ENCODE measurements around the gene HSP90AA1. TPM values are rescaled to one million over a fixed set of nuclear protein-coding genes. Genes with fewer than 3 reads are reported as not detected.
A peak's percentile ranks its signal among the peaks of the same experiment; 100 is the strongest.
"Not testable (repeated sequence)": the region's sequence is repeated elsewhere in the genome, so short reads cannot be mapped to it uniquely, and the experiment has no call there.

The HSP90AA1 gene
- total RNA-seq, 2 experiments from 2014 or later, result 466 to 472 TPM

GRCh38 chr14:102078831-102079699 is 7.8 kb downstream of the HSP90AA1 start:
- peaks cover 37% of the 10 kb centered on the region for H3K4me1 Mint-ChIP-seq
- CTCF ChIA-PET, result interaction anchor here (0.9 kb wide), 1 partner anchor 18 kb away, joined by 3 read pairs; no protein-coding TSS in a partner anchor
- DNase-seq, result no peak
- H3K27ac Mint-ChIP-seq, result no peak overlapping the region
- peaks cover 66% of the 10 kb centered on the region for H3K36me3 Mint-ChIP-seq (ENCODE audit: low read depth)
- no peak overlapping the region for H3K4me3 Mint-ChIP-seq
- no peaks in the 10 kb centered on the region for H3K9me3 Mint-ChIP-seq
- POLR2A ChIA-PET, result interaction anchor here (2.3 kb wide), 1 partner anchor 9 kb away, joined by 6 read pairs; no protein-coding TSS in a partner anchor
- no peaks in the 10 kb centered on the region for H3K27me3 Mint-ChIP-seq

DNA sequence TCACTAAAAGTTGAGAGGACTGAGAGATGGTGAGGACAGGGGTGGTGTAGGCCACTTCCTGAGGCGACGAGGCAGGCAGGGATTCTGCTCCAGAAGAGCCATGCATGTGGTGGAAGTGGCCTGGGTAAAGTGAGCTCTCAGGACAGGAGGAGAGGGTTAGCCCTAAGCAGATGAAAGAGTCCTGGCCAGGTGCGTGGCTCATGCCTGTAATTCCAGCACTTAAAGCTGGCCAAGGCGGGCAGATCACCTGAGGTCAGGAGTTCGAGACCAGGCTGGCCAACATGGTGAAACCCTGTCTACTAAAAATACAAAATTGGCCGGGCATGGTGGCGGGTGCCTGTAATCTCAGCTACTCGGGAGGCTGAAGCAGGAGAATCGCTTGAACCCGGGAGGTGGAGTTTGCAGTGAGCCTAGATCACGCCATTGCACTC is 8.5 kb downstream of the HSP90AA1 start:
- POLR2A ChIA-PET, result interaction anchor here (2.3 kb wide), 1 partner anchor 10 kb away, joined by 6 read pairs; no protein-coding TSS in a partner anchor

DNA sequence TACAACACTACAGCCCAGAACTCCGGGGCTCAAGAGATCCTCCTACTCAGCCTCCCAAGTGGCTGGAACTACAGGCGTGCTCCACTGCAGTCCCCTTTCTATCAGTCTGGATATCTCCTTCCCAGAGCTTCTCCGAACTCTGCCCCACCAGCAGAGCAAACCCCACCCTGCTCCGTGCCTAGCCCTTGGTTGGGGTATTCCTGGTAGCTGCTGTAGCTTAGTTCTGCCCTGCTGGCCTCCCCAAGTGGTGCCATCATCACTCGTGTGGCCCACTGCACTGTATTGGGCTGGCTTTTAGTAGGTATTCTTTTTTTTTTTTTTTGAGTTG is 9.5 kb downstream of the HSP90AA1 start:
- Mint-ChIP-seq H3K4me1 (peaks cover 22% of the 10 kb centered on the region), H3K27ac (no peak overlapping the region), H3K36me3 (ENCODE audit: low read depth) (peaks cover 49% of the 10 kb centered on the region), H3K9me3 (no peaks in the 10 kb centered on the region), H3K4me3 (no peak overlapping the region), H3K27me3 (no peaks in the 10 kb centered on the region)
- POLR2A ChIA-PET, result interaction anchor here (0.6 kb wide), 1 partner anchor 431 kb away, joined by 3 read pairs; no protein-coding TSS in a partner anchor
- CTCF ChIA-PET, result interaction anchor here (1.3 kb wide), 1 partner anchor 11 kb away, joined by 3 read pairs; no protein-coding TSS in a partner anchor
- DNase-seq, result no peak

More for the DNA sequence above, 8.5 kb downstream of the HSP90AA1 start:
- H3K4me3 Mint-ChIP-seq, H3K9me3 Mint-ChIP-seq, DNase-seq, H3K27me3 Mint-ChIP-seq: not testable (repeated sequence)
- peak overlapping the region; percentile 60 for H3K27ac Mint-ChIP-seq
- peaks cover 60% of the 10 kb centered on the region for H3K36me3 Mint-ChIP-seq (ENCODE audit: low read depth)
- H3K4me1 Mint-ChIP-seq, result peaks cover 31% of the 10 kb centered on the region
- CTCF ChIA-PET, result interaction anchor here (0.9 kb wide), 1 partner anchor 18 kb away, joined by 3 read pairs; no protein-coding TSS in a partner anchor

DNA sequence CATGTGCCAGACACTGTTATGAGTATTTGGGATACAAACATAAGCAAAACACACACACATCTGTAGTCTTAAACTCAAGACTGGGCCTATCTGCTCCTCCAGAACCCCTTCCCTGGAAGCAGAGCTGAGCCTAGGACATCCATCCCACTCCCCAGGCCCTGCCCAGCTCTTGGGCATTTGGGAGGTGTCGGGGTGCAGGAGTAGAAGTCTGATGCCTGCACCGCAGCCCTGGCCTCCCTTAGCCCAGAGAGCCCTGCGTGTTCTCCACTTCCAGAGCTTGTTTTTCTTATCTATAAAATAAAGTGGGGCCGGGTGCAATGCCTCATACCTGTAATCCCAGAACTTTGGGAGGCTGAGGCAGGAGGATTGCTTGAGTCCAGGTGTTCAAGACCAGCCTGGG is 11.7 kb downstream of the HSP90AA1 start:
- ChIA-PET CTCF (interaction anchor here (0.7 kb wide), 1 partner anchor 21 kb away, joined by 4 read pairs; no protein-coding TSS in a partner anchor), POLR2A (interaction anchor here (1.2 to 2.6 kb wide), 2 partner anchors 10 to 13 kb away, joined by 3 to 11 read pairs; no protein-coding TSS in a partner anchor)
- peaks cover 27% of the 10 kb centered on the region for H3K36me3 Mint-ChIP-seq (ENCODE audit: low read depth)
- H3K27ac Mint-ChIP-seq, result no peak overlapping the region
- peaks cover 3% of the 10 kb centered on the region for H3K4me1 Mint-ChIP-seq
- H3K9me3 Mint-ChIP-seq, result no peaks in the 10 kb centered on the region
- no peak for DNase-seq
- no peaks in the 10 kb centered on the region for H3K27me3 Mint-ChIP-seq
- no peak overlapping the region for H3K4me3 Mint-ChIP-seq

DNA sequence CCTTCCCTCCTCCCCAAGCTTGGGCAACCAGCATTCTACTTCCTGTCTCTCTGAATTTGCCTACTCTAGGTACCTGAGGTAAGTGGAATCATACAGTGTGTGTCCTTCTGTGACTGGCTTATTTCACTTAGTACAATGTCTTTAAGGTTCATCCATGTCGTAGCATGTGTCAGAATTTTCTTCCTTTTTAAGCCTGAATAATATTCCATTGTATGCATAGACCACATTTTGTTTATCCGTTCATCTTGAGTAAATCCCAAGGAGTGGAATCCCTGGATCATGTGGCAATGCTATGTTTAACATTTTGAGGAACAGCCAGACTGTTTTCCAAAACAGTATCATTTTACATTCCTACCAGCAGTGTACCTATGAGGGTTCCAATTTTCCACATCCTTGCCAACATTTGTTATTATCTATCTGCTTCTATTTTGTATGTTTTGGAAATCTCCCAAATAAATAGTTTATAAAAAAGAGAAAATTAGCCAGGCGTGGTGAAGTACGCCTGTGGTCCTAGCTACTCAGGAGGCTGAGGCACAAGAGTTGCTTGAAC is 12.4 kb downstream of the HSP90AA1 start:
- H3K27ac Mint-ChIP-seq, result no peak overlapping the region

DNA sequence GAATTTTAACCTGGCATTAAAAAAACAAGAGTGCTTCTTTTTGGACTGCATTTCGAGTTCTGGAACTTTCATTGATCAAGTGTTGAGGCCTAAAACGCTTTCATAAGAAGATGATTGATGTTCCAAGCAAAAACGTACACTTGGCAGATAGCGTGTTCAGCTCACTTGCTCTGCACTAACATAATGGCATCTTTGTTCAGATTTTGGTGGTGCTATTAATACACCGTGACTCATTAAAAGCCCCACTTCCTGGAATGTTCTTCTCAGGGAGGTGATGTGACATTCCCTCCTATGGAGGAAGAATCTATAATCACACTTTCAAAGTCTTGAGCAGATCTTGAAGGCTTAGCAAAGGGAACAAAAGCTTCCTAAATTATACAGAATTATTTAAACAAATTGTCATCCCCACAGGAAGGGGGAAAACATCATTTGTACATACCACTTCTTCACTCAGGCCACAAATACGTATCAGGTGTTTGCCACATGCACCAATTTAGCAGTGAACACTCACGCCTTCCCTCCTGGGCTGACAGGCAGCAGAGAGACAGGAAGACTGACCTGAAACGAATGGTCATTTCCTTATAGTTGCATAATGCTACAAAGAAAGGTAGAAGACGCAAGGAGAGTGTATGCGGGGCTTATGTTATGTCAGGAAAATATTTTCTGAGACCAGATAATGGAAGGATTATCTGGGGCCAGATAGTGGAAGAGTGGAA is 15.4 kb downstream of the HSP90AA1 start:
- DNase-seq, result no peak
- ChIA-PET POLR2A (no interaction called here), CTCF (no interaction called here)

More for the DNA sequence above, 12.4 kb downstream of the HSP90AA1 start:
- H3K4me1 Mint-ChIP-seq, result peaks cover 3% of the 10 kb centered on the region
- H3K4me3 Mint-ChIP-seq, result no peak overlapping the region
- H3K27me3 Mint-ChIP-seq, result no peaks in the 10 kb centered on the region
- ChIA-PET POLR2A (interaction anchor here (2.6 kb wide), 1 partner anchor 11 kb away, joined by 11 read pairs; no protein-coding TSS in a partner anchor), CTCF (interaction anchor here (0.7 kb wide), 1 partner anchor 22 kb away, joined by 4 read pairs; no protein-coding TSS in a partner anchor)
- H3K36me3 Mint-ChIP-seq (ENCODE audit: low read depth), result peaks cover 21% of the 10 kb centered on the region
- no peaks in the 10 kb centered on the region for H3K9me3 Mint-ChIP-seq
- no peak for DNase-seq

DNA sequence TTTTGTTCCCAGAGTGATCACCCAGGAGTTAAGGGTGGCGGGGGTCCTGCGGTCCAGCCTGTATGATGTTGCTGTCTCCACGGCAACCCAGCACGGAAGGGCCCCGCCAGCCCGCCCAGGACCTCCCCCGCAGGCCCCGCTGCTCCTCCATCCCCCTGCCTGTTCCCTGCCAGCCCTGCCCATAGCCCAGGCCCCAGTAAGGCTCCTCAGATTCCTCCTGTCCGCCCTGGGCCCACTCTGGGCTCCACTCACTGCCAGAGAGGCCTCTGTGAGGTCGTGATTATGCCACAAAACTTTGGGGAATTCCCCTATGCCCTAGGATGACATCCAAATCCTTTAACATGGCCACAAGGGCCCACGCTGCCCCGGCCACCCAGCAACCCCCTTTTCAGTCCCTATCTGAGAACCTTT is 20.8 kb downstream of the HSP90AA1 start:
- DNase-seq, result no peak
- POLR2A ChIA-PET, result interaction anchor here (1.1 kb wide), 1 partner anchor 20 kb away, joined by 4 read pairs; the partner anchor contains the start of gene HSP90AA1
- H3K4me3 Mint-ChIP-seq, result no peak overlapping the region
- H3K27ac Mint-ChIP-seq, result no peak overlapping the region
- H3K4me1 Mint-ChIP-seq, result peaks cover 3% of the 10 kb centered on the region
- no peaks in the 10 kb centered on the region for H3K9me3 Mint-ChIP-seq
- H3K36me3 Mint-ChIP-seq (ENCODE audit: low read depth), result no peaks in the 10 kb centered on the region
- CTCF ChIA-PET, result interaction anchor here (1.1 kb wide), 1 partner anchor 248 kb away, joined by 3 read pairs; no protein-coding TSS in a partner anchor
- H3K27me3 Mint-ChIP-seq, result no peaks in the 10 kb centered on the region

More for the DNA sequence above, 15.4 kb downstream of the HSP90AA1 start:
- Mint-ChIP-seq H3K4me3 (no peak overlapping the region), H3K4me1 (no peaks in the 10 kb centered on the region), H3K27me3 (no peaks in the 10 kb centered on the region), H3K36me3 (ENCODE audit: low read depth) (peaks cover 4% of the 10 kb centered on the region), H3K9me3 (no peaks in the 10 kb centered on the region), H3K27ac (no peak overlapping the region)

- DNase-seq; H3K27ac Mint-ChIP-seq; H3K9me3 Mint-ChIP-seq; H3K36me3 Mint-ChIP-seq (ENCODE audit: low read depth); H3K27me3 Mint-ChIP-seq; POLR2A ChIA-PET; H3K4me3 Mint-ChIP-seq; H3K4me1 Mint-ChIP-seq: not testable (repeated sequence)
- CTCF ChIA-PET, result interaction anchor here (2.7 to 3.3 kb wide), 2 partner anchors 32 to 34 kb away, joined by 8 to 33 read pairs; no protein-coding TSS in a partner anchor
Measured at GRCh38 chr14:102064590-102064989, 22.3 kb downstream of the HSP90AA1 start.

- no peak overlapping the region for H3K27ac Mint-ChIP-seq
- H3K4me1 Mint-ChIP-seq, result peaks cover 6% of the 10 kb centered on the region
- H3K27me3 Mint-ChIP-seq, result no peaks in the 10 kb centered on the region
- POLR2A ChIA-PET, result no interaction called here
- CTCF ChIA-PET, result interaction anchor here (0.9 to 3.3 kb wide), 4 partner anchors 16 to 250 kb away, joined by 3 to 33 read pairs (median 10); no protein-coding TSS in a partner anchor
- H3K9me3 Mint-ChIP-seq, result no peaks in the 10 kb centered on the region
- H3K36me3 Mint-ChIP-seq (ENCODE audit: low read depth), result no peaks in the 10 kb centered on the region
- no peak for DNase-seq
- H3K4me3 Mint-ChIP-seq, result no peak overlapping the region
Measured at GRCh38 chr14:102063808-102064429, 22.9 kb downstream of the HSP90AA1 start.

DNA sequence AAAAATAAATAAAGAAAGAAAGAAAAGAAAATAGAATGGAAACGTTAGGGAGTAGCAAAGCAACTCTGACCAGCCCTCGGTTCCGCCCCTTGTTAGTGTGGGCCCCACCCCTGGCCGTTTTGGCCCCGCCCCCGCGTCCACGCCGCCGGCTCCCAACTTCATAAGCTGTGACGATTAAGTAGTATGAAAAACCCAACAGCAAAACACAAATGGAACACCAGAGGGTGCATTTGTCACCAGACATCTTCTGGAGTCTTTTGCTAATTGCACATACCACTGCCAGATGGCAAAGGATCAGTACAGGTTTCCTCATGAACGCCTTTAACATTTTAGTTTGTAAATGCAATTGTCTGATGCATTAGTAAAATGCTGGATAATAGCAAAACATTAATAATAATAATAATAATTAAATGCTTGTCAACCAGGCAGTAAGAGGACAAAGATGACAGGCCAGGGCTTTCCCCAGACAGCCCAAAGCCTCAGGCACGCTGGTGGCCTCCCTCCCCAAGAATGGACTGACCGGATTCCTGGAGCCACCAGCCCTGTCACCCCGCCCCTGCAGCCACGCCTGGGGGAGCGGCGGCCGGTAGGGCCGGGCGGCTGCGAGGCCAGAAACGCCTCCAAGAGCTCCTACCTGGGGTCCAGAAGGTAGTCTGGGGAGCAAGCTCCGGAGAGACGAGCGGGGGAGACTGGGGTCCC is 23.6 kb downstream of the HSP90AA1 start:
- ChIA-PET CTCF (interaction anchor here (0.9 to 3.3 kb wide), 7 partner anchors 15 to 251 kb away, joined by 3 to 33 read pairs (median 5); no protein-coding TSS in a partner anchor), POLR2A (no interaction called here)
- DNase-seq, result peak; percentile 75
- Mint-ChIP-seq H3K9me3 (no peaks in the 10 kb centered on the region), H3K4me1 (peaks cover 9% of the 10 kb centered on the region), H3K27ac (no peak overlapping the region), H3K36me3 (ENCODE audit: low read depth) (no peaks in the 10 kb centered on the region), H3K27me3 (no peaks in the 10 kb centered on the region), H3K4me3 (no peak overlapping the region)

DNA sequence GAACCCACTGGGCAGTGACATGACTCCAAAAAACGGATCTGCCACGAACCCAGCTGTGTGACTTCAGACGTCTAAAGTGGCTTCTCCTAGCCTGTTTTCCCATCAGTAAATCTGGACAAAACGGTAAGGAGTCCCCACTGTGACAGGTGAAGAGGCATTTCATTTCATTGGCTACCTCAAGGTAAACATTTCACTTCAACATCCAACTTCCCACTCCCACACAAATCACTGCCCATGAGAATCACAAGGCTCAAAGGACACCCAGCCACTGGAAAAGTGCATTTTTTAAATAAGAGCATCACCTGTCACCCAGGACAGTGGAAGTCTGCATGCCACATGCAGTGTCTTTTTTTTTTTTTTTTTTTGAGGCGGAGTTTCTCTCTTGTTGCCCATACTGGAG is 27.9 kb downstream of the HSP90AA1 start:
- Mint-ChIP-seq H3K27ac (no peak overlapping the region), H3K36me3 (ENCODE audit: low read depth) (peaks cover 5% of the 10 kb centered on the region), H3K4me3 (no peak overlapping the region), H3K4me1 (peaks cover 19% of the 10 kb centered on the region), H3K27me3 (peaks cover 1% of the 10 kb centered on the region), H3K9me3 (no peaks in the 10 kb centered on the region)
- ChIA-PET CTCF (interaction anchor here (0.7 kb wide), 1 partner anchor 81 kb away, joined by 3 read pairs; no protein-coding TSS in a partner anchor), POLR2A (no interaction called here)
- DNase-seq, result no peak

All from activated CD4-positive, alpha-beta memory T cell treated with anti-CD3 and anti-CD28 coated beads, Interleukin-2, amount 10 ng/mL, durations not matched to agents 7 days and 5 days (primary cell).